B cell (primary cell): ENCODE results near the gene ANKRD50. TPM values are rescaled to one million over a fixed set of nuclear protein-coding genes. Genes with fewer than 3 reads are reported as not detected.

Experiments used
- ATAC-seq: fragments of 200-7000 bp; cut with Tn5 transposase; one replicate; pipeline ENCODE4 v1.10.0; 2021; ENCODE audit warnings: low read depth, mild to moderate bottlenecking, moderate number of reproducible peaks, moderate library complexity
- CTCF ChIA-PET: fragments of 350-600 bp; sonication (Branson Sonifier 250); formaldehyde crosslinking; loops from one replicate; lab custom pipeline; 2021; ENCODE audit warnings: antibody characterized with exemption, inconsistent platforms; lab: Charles Lee
- POLR2A ChIA-PET: fragments of 350-600 bp; sonication (Branson Sonifier 250); formaldehyde crosslinking; loops from one replicate; lab custom pipeline; 2021; ENCODE audit warnings: antibody characterized with exemption; lab: Charles Lee
- DNase-seq: peaks from one replicate; pipeline ENCODE4 v3.0.0; 2013
- H2AFZ ChIP-seq: 2 replicates; pipeline ENCODE4 v1.6.1; 2012; ENCODE audit warnings: mild to moderate bottlenecking, low read depth, low read length; ENCODE audit not compliant: insufficient read depth, poor library complexity, severe bottlenecking
- H3K27ac ChIP-seq, 2 donors: 1 replicate in 1 of 2; 2 replicates in 1 of 2; pipeline ENCODE4 v1.5.1; 2012 to 2013; ENCODE audit warnings: low read length in 2 of 2, mild to moderate bottlenecking in 2 of 2, moderate library complexity in 1 of 2
- H3K27me3 ChIP-seq, 4 experiments: fragments of 200-600 bp in 1 of 4; sonication (generic) in 1 of 4; replicated peaks in 1 of 4; 1 replicate in 2 of 4; 2 replicates in 2 of 4; pipeline versions ENCODE4 v1.6.1 to v1.7.0; 2013 to 2016; ENCODE audit warnings: low read length in 3 of 4, mild to moderate bottlenecking in 2 of 4, mixed read lengths in 1 of 4, moderate library complexity in 1 of 4; ENCODE audit not compliant: insufficient read depth in 4 of 4, control insufficient read depth in 3 of 4; ENCODE audit errors: control extremely low read depth in 1 of 4
- H3K36me3 ChIP-seq, 2 experiments: replicated peaks in 1 of 2; 1 replicate in 1 of 2; 2 replicates in 1 of 2; pipeline versions ENCODE4 v1.6.1 to v1.7.1; 2013; ENCODE audit warnings: low read length in 1 of 2; ENCODE audit not compliant: insufficient read depth in 2 of 2, control insufficient read depth in 1 of 2; ENCODE audit errors: control extremely low read depth in 1 of 2, extremely low read depth in 1 of 2
- H3K4me1 ChIP-seq, 2 donors: fragments of 200-600 bp in 1 of 2; sonication (generic) in 1 of 2; 1 replicate in 1 of 2; 2 replicates in 1 of 2; pipeline versions ENCODE4 v1.5.1 to v1.6.1; 2013 to 2017; ENCODE audit warnings: low read length in 2 of 2; ENCODE audit not compliant: control insufficient read depth in 2 of 2, insufficient read depth in 2 of 2
- H3K4me2 ChIP-seq: replicated peaks from 2 replicates; pipeline ENCODE3; 2012; ENCODE audit warnings: mild to moderate bottlenecking, low read depth, low read length; ENCODE audit not compliant: poor library complexity, severe bottlenecking
- H3K4me3 ChIP-seq, 5 experiments: fragments of 200-600 bp in 1 of 5; sonication (generic) in 1 of 5; 1 replicate in 3 of 5; 2 replicates in 2 of 5; pipeline versions ENCODE4 v1.5.1 to v1.7.0; 2011 to 2016; ENCODE audit warnings: low read length in 4 of 5, mild to moderate bottlenecking in 4 of 5, low read depth in 2 of 5, control low read depth in 1 of 5, moderate library complexity in 1 of 5; ENCODE audit not compliant: insufficient read depth in 1 of 5; ENCODE audit errors: control extremely low read depth in 1 of 5, extremely low read depth in 1 of 5
- H3K79me2 ChIP-seq: fragments of 200-600 bp; sonication (generic); one replicate; pipeline ENCODE4 v1.6.0; 2016; ENCODE audit warnings: low read length; ENCODE audit not compliant: control insufficient read depth, insufficient read depth
- H3K9ac ChIP-seq: fragments of 200-600 bp; sonication (generic); 2 replicates; pipeline ENCODE4 v1.6.1; 2017; ENCODE audit warnings: mild to moderate bottlenecking, low read length, moderate library complexity
- H3K9me3 ChIP-seq, 3 donors: one replicate each; pipeline versions ENCODE4 v1.6.1 to v1.7.1; 2013; ENCODE audit warnings: low read length in 2 of 3; ENCODE audit not compliant: control insufficient read depth in 2 of 3, insufficient read depth in 1 of 3; ENCODE audit errors: control extremely low read depth in 1 of 3
- H4K20me1 ChIP-seq: 2 replicates; pipeline ENCODE4 v1.6.0; 2012; ENCODE audit warnings: mild to moderate bottlenecking, low read length; ENCODE audit not compliant: insufficient read depth, control insufficient read depth, poor library complexity, severe bottlenecking
- H3K27ac Mint-ChIP-seq: one replicate; pipeline ENCODE4 v1.8.0; 2021; ENCODE audit warnings: mixed read lengths
- H3K27me3 Mint-ChIP-seq: one replicate; pipeline ENCODE4 v1.8.0; 2021; ENCODE audit warnings: mixed read lengths
- H3K4me1 Mint-ChIP-seq: one replicate; pipeline ENCODE4 v1.8.0; 2021; ENCODE audit warnings: mixed read lengths
- H3K4me3 Mint-ChIP-seq: one replicate; pipeline ENCODE4 v1.8.0; 2021; ENCODE audit warnings: mixed read lengths
- H3K9me3 Mint-ChIP-seq: one replicate; pipeline ENCODE4 v1.8.0; 2022; ENCODE audit warnings: mixed read lengths; ENCODE audit not compliant: insufficient read depth
- CTCF ChIP-seq: fragments of 200-600 bp; IDR thresholded peaks from one replicate; pipeline ENCODE4 v1.8.0; 2022; ENCODE audit warnings: antibody characterized with exemption, mild to moderate bottlenecking
- EZH2 ChIP-seq: IDR thresholded peaks from 2 replicates; pipeline ENCODE4 v1.6.1; 2012; ENCODE audit warnings: borderline replicate concordance, low read depth, mild to moderate bottlenecking, moderate library complexity, low read length; ENCODE audit not compliant: insufficient read depth, poor library complexity, severe bottlenecking
- WGBS: methylation state at CpG from one replicate; pipeline ENCODE4 v1.1.5; 2013; ENCODE audit warnings: missing lambda C conversion rate; ENCODE audit not compliant: insufficient coverage; 5-methylcytosine and 5-hydroxymethylcytosine counted together
- intact Hi-C: fragments of 100-400 bp; cut with micrococcal nuclease; formaldehyde crosslinking; loops from one replicate; pipeline ENCODE4 v1.10.0; 2022
- polyA plus RNA-seq: library from polyadenylated mRNA; depleted of rRNA; stranded (reverse); fragments of >200 nt; gene quantifications from 2 replicates; pipeline ENCODE4 v1.2.3, GENCODE V29; 2012
- total RNA-seq, 2 donors: library from RNA; stranded (reverse); fragments of 120-200 nt in 1 of 2; gene quantifications; 1 replicate in 1 of 2; 2 replicates in 1 of 2; pipeline versions ENCODE4 v1.2.3 to v1.2.4, GENCODE V29; 2013 to 2022

ANKRD50 gene
- total and polyA plus RNA-seq, 2 donors (not counting 1 experiment from before 2014, with no cell fraction given) = 0.18 to 0.47 TPM

DNA sequence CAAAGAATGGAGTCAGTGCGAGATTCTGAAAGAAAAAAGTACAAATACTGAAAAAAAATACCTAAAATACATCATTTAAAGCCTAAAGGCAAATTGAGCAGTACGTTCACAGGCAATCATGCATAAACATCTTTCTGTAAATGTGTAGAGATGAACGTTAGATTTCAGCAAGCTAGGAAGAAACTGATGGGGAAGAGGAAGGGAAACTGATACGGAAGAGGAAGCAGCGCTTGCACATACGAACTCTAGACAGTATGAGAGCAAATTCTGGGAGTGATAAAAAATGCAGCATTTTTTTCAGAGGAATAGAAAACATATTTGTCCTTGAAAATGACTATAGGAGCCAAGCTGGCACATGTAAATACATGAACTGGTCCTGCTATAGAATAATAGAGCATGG is 9.4 kb downstream of the ANKRD50 start:
- H3K27ac Mint-ChIP-seq = no peak overlapping the region
- intact Hi-C loops = no loop called here
- H3K9ac ChIP-seq = no peak overlapping the region
- H2AFZ ChIP-seq = peak overlapping the region; percentile 30
- TF ChIP-seq CTCF (no peak), EZH2 (no peak)
- peak overlapping the region in 2 of 5 experiments; percentile 8 to 21 for H3K4me3 ChIP-seq
- ChIA-PET POLR2A (no interaction called here), CTCF (no interaction called here)
- H3K79me2 ChIP-seq = no peaks in the 10 kb centered on the region
- 11% methylated on average over 4 of the region's 6 CpGs for WGBS
- peak overlapping the region; percentile 58 for H3K4me2 ChIP-seq
- no peaks in the 10 kb centered on the region for H3K9me3 ChIP-seq
- no peaks in the 10 kb centered on the region for H4K20me1 ChIP-seq
- peaks cover 4 to 9% of the 10 kb centered on the region in 2 donors for H3K4me1 ChIP-seq
- H3K9me3 Mint-ChIP-seq = no peaks in the 10 kb centered on the region
- DNase-seq = peak; percentile 45
- H3K27me3 ChIP-seq = no peaks in the 10 kb centered on the region
- H3K27me3 Mint-ChIP-seq = peaks cover 4% of the 10 kb centered on the region
- H3K4me1 Mint-ChIP-seq = peaks cover 5% of the 10 kb centered on the region
- H3K36me3 ChIP-seq = no peaks in the 10 kb centered on the region
- H3K27ac ChIP-seq = no peak overlapping the region
- H3K4me3 Mint-ChIP-seq = no peak overlapping the region
- peak; percentile 14 for ATAC-seq

DNA sequence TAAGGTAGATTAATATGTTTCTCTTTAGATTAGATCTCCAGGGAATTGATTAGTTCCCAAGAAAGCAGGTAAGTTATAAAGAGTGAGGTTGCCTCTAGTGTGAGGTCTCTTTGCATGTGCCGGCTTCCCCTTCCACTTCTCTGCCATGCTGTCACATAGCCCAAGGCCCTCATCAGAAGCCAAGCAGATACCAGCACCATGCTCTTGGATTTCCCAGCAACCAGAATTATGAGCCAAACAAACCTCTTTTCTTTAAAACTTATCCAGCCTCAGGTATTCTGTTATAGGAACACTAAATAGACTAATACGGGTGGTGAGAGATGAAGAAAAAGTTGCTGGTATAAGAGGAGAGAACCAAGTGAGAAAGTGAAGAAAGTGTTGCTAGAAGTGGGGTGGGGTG is 15.1 kb downstream of the ANKRD50 start:
- 100% methylated on average over 1 of the region's 2 CpGs for WGBS
- Mint-ChIP-seq H3K4me3 (no peak overlapping the region), H3K9me3 (peaks cover 3% of the 10 kb centered on the region), H3K27ac (no peak overlapping the region), H3K27me3 (no peaks in the 10 kb centered on the region), H3K4me1 (no peaks in the 10 kb centered on the region)
- H3K4me1 ChIP-seq = no peaks in the 10 kb centered on the region
- ChIA-PET CTCF (no interaction called here), POLR2A (no interaction called here)
- no peak overlapping the region for H3K9ac ChIP-seq
- ATAC-seq = no peak
- no peaks in the 10 kb centered on the region for H3K79me2 ChIP-seq
- no peak overlapping the region for H3K4me3 ChIP-seq
- H3K27me3 ChIP-seq = no peaks in the 10 kb centered on the region
- no peak overlapping the region for H3K4me2 ChIP-seq
- no peak for TF ChIP-seq CTCF
- no peak for TF ChIP-seq EZH2
- no peaks in the 10 kb centered on the region for H4K20me1 ChIP-seq
- no peak for DNase-seq
- peaks cover 0 to 1% (median 0%) of the 10 kb centered on the region in 3 donors for H3K9me3 ChIP-seq
- H3K36me3 ChIP-seq = no peaks in the 10 kb centered on the region
- intact Hi-C loops = no loop called here
- no peak overlapping the region for H2AFZ ChIP-seq
- H3K27ac ChIP-seq = no peak overlapping the region
